ENCODE results near the gene LHX5. TPM values are rescaled to one million over a fixed set of nuclear protein-coding genes. Genes with fewer than 3 reads are reported as not detected.

The LHX5 gene
- total RNA-seq, 1 experiment from 2014 or later = 1.9 TPM

DNA sequence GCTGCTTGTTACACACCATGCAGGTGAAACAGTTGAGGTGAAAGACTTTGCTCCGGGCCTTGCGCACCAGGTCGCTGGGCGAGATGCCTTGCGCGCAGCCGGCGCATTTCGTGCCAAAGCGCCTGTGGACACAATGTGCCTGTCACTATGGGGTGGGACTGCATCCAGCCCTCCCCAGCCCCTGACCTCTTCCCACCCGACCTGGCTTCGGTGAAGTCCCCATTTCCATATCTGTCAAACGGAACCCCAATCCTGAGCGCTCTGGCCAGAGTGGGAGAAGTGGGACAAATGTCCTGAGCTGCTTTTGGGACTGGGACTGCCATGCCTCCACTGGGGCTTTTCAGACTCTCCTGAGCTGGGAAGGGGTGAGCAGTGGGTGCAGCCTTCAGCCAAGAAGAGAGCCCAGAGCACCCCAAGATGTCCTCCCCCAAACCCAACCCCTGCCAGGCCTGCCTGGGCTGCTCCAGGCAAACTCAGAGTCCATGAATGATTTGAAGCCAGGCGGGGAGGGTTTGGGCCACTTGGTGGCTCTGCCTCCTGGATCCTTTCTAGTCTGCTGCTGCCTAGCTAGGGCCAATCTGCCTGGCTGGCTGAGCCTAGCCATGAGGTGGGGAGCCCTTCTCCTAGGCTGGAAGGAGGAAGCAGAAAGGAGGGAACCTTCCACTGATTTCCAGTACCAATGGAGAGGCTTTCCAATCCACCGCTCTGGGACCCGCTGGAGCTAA lies 2.3 kb downstream of the LHX5 start:
- Histone ChIP-seq H3K4ac (ENCODE audit: low read depth, low read length) (no peak overlapping the region), H3K9me3 (ENCODE audit: control insufficient read depth, low read depth, low read length) (no peaks in the 10 kb centered on the region), H3K56ac (ENCODE audit: insufficient read length, low read depth, low read length) (no peak overlapping the region), H3K18ac (ENCODE audit: insufficient read length, low read depth, low read length) (no peak overlapping the region), H3K4me1 (ENCODE audit: insufficient read depth, low read length) (no peaks in the 10 kb centered on the region; the same call in 1 of the 2 replicates), H2BK5ac (ENCODE audit: insufficient read length, low read length) (no peak overlapping the region), H3K14ac (ENCODE audit: insufficient read depth, low read length) (no peak overlapping the region), H3T11ph (ENCODE audit: low read length) (no peak overlapping the region), H3K27ac (ENCODE audit: insufficient read length, low read depth, low read length) (no peak overlapping the region), H3K79me1 (ENCODE audit: insufficient read depth, low read depth, low read length, poor library complexity, severe bottlenecking) (no peaks in the 10 kb centered on the region), H2AFZ (ENCODE audit: low read length) (no peak overlapping the region), H2BK120ac (ENCODE audit: low read depth, low read length, poor library complexity, severe bottlenecking) (no peak overlapping the region), H4K8ac (replicated peaks; ENCODE audit: insufficient read length, low read depth, low read length) (no peak overlapping the region), H3K23ac (ENCODE audit: insufficient read length, low read depth, low read length) (no peak overlapping the region), H3K9ac (ENCODE audit: extremely low read depth, insufficient read length, low read length) (no peak overlapping the region), H4K91ac (ENCODE audit: insufficient read length, low read depth, low read length) (no peak overlapping the region), H3K79me2 (ENCODE audit: insufficient read depth, low read length) (no peaks in the 10 kb centered on the region), H2BK15ac (ENCODE audit: low read depth, low read length) (no peak overlapping the region), H3K23me2 (ENCODE audit: insufficient read length, low read depth, low read length, poor library complexity, severe bottlenecking) (peaks cover 23% of the 10 kb centered on the region), H3K4me2 (ENCODE audit: insufficient read depth, insufficient read length, low read length) (no peak overlapping the region), H4K20me1 (ENCODE audit: control insufficient read depth, insufficient read depth, insufficient read length) (no peaks in the 10 kb centered on the region), H2BK20ac (ENCODE audit: low read depth, low read length, poor library complexity, severe bottlenecking) (no peak overlapping the region), H2AK5ac (ENCODE audit: insufficient read length, low read length) (no peak overlapping the region), H3K27me3 (ENCODE audit: insufficient read depth, low read length) (peaks cover 97% of the 10 kb centered on the region), H4K5ac (ENCODE audit: insufficient read length, low read depth, low read length) (no peak overlapping the region), H2BK12ac (ENCODE audit: insufficient read length, low read depth, low read length) (no peak overlapping the region)
- peaks cover 99% of the 10 kb centered on the region for H3K27me3 Mint-ChIP-seq (ENCODE audit: low read depth)
- peaks cover 0 to 25% (median 0%) of the 10 kb centered on the region in 3 experiments; a peak in 4 of 7 replicates for H3K36me3 Mint-ChIP-seq (ENCODE audit: insufficient read depth in 1 of 3, low read depth in 3 of 3)
- TF ChIP-seq CTCF (conservative IDR thresholded peaks at IDR 0.05) = no peak
- no CpG with 5 or more reads among the region's 17 CpGs for WGBS (ENCODE audit: extremely low coverage, insufficient read length, low lambda C conversion rate)
- H3K4me3 Mint-ChIP-seq = peak overlapping the region in 1 of 2 experiments; percentile 74; a peak in 1 of 5 replicates
- peaks cover 0 to 5% of the 10 kb centered on the region in 2 experiments; a peak in 2 of 5 replicates for H3K9me3 Mint-ChIP-seq
- no peak overlapping the region for H3K27ac Mint-ChIP-seq
- H3K4me1 Mint-ChIP-seq = peaks cover 57 to 72% of the 10 kb centered on the region in 2 experiments
- DNase-seq = no peak
